ENCODE measurements around the gene FBLIM1. TPM values are rescaled to one million over a fixed set of nuclear protein-coding genes. Genes with fewer than 3 reads are reported as not detected.

The FBLIM1 gene
- total RNA-seq, 1 donor from 2014 or later = 101 TPM

DNA sequence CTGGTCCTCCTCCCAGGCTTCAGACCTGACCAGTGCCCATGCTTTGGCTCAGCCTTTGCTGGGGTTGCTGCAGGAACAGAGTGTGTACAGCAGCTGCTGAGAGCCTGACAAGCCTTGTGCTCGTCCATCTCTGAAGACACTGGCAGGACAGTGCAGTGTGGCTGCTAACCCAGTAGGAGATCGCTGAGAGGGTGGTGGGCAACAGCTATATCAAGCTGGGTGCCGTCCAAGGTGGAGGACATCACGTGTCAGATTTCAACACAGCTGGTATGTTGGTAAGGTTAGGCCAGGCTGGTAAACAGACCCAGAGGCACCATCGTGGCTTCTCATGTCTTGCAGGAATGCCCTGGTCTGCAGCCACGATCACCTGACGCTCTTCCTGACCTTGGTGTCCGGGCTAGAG is 40.4 kb upstream of the FBLIM1 start:
- no peaks in the 10 kb centered on the region for H3K4me1 Mint-ChIP-seq (ENCODE audit: low read depth)
- H3K27ac Mint-ChIP-seq = peak overlapping the region; percentile 88
- TF ChIP-seq, protein P1, sequence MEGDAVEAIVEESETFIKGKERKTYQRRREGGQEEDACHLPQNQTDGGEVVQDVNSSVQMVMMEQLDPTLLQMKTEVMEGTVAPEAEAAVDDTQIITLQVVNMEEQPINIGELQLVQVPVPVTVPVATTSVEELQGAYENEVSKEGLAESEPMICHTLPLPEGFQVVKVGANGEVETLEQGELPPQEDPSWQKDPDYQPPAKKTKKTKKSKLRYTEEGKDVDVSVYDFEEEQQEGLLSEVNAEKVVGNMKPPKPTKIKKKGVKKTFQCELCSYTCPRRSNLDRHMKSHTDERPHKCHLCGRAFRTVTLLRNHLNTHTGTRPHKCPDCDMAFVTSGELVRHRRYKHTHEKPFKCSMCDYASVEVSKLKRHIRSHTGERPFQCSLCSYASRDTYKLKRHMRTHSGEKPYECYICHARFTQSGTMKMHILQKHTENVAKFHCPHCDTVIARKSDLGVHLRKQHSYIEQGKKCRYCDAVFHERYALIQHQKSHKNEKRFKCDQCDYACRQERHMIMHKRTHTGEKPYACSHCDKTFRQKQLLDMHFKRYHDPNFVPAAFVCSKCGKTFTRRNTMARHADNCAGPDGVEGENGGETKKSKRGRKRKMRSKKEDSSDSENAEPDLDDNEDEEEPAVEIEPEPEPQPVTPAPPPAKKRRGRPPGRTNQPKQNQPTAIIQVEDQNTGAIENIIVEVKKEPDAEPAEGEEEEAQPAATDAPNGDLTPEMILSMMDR (IDR thresholded peaks at IDR 0.05; ENCODE audit: unreplicated experiment) = no peak
- peaks cover 7% of the 10 kb centered on the region for H3K36me3 Mint-ChIP-seq (ENCODE audit: insufficient read depth)
- H3K9me3 Mint-ChIP-seq (ENCODE audit: low read depth) = no peaks in the 10 kb centered on the region
- H3K4me3 Mint-ChIP-seq (ENCODE audit: low read depth) = no peak overlapping the region
- H3K27me3 Mint-ChIP-seq = no peaks in the 10 kb centered on the region
- DNase-seq (ENCODE audit: low spot score, unreplicated experiment) = no peak

DNA sequence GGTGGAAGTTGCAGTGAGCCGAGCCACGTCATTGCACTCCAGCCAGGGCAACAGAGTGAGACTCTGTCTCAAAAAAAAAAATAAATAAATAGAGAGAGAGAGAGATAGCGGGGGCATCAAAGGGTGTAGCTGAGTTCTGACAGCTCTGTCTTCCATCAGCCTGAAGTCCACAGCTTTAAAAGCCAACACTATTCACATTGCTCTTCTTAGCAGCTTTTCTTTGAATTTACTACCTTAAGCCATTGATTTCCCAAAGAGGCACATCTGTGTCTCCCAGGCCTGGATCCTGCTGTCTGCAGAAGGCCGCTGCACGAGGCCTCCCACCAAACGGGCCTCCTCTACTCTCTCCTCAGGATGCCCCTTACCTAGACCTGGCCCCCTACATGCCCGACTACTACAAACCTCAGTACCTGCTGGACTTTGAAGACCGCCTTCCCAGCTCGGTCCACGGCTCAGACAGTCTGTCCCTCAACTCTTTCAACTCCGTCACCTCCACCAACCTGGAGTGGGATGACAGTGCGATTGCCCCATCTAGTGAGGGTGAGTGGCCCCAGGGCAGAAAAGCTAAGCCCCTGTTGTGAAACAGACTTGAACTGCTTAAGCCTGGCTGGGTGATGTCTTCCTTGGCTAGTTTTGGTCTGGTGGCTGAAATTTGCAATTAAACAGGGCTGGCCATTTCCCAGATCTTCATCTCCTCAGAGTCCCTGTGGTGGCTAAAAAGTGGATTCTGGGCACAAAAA is 39.0 kb upstream of the FBLIM1 start:
- no peak for DNase-seq (ENCODE audit: low spot score, unreplicated experiment)
- Mint-ChIP-seq H3K4me3 (ENCODE audit: low read depth) (no peak overlapping the region), H3K27me3 (no peaks in the 10 kb centered on the region), H3K9me3 (ENCODE audit: low read depth) (no peaks in the 10 kb centered on the region), H3K36me3 (ENCODE audit: insufficient read depth) (peaks cover 8% of the 10 kb centered on the region), H3K4me1 (ENCODE audit: low read depth) (no peaks in the 10 kb centered on the region), H3K27ac (no peak overlapping the region)
- TF ChIP-seq, protein P1 (IDR thresholded peaks at IDR 0.05; ENCODE audit: unreplicated experiment) = no peak

DNA sequence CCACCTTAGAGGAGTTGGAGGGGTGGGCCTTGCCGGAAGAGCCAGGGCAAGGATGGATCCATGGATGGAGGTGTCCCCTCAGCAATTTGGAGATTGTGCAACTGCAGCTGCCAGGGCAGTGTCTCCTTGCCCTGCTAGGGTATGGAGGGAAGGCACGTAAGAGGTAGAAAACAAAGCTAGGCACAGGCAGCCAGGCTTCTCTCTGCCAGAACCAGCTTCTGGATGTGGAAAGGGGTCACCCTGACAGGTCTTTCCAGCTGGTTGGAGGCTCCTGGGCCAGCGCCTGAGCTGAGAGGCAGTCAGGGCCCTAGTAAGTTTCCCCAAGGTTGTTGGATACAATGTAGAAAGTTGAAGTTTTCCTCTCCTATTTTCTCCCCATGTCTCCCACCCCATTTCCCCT is 37.7 kb upstream of the FBLIM1 start:
- Mint-ChIP-seq H3K4me3 (ENCODE audit: low read depth) (no peak overlapping the region), H3K4me1 (ENCODE audit: low read depth) (no peaks in the 10 kb centered on the region), H3K27ac (no peak overlapping the region), H3K27me3 (no peaks in the 10 kb centered on the region), H3K36me3 (ENCODE audit: insufficient read depth) (peaks cover 10% of the 10 kb centered on the region), H3K9me3 (ENCODE audit: low read depth) (no peaks in the 10 kb centered on the region)
- no peak for DNase-seq (ENCODE audit: low spot score, unreplicated experiment)
- TF ChIP-seq, protein P1 (IDR thresholded peaks at IDR 0.05; ENCODE audit: unreplicated experiment) = no peak

DNA sequence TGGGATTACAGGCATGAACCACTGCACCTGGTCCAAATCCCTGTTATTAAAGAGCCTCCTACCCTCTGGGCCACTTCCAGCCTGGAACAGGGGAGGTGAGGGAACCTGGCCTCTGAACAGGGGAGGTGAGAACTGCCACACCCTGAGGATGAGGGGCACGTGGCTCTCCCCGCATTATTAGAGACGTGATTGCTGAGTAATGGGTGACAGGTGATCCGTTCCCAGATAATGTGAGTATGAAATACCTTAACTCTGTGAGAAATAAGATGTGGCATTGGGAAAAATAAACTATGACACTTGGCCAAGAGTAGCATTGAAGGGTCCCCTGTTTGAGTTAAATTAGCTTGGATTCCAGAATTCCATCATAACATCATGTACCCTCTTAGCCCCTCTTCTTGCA is 36.2 kb upstream of the FBLIM1 start:
- TF ChIP-seq, protein P1 (IDR thresholded peaks at IDR 0.05; ENCODE audit: unreplicated experiment) = no peak
- Mint-ChIP-seq H3K36me3 (ENCODE audit: insufficient read depth) (peaks cover 14% of the 10 kb centered on the region), H3K4me3 (ENCODE audit: low read depth) (no peak overlapping the region), H3K4me1 (ENCODE audit: low read depth) (no peaks in the 10 kb centered on the region), H3K27me3 (no peaks in the 10 kb centered on the region), H3K9me3 (ENCODE audit: low read depth) (no peaks in the 10 kb centered on the region), H3K27ac (no peak overlapping the region)
- DNase-seq (ENCODE audit: low spot score, unreplicated experiment) = no peak

DNA sequence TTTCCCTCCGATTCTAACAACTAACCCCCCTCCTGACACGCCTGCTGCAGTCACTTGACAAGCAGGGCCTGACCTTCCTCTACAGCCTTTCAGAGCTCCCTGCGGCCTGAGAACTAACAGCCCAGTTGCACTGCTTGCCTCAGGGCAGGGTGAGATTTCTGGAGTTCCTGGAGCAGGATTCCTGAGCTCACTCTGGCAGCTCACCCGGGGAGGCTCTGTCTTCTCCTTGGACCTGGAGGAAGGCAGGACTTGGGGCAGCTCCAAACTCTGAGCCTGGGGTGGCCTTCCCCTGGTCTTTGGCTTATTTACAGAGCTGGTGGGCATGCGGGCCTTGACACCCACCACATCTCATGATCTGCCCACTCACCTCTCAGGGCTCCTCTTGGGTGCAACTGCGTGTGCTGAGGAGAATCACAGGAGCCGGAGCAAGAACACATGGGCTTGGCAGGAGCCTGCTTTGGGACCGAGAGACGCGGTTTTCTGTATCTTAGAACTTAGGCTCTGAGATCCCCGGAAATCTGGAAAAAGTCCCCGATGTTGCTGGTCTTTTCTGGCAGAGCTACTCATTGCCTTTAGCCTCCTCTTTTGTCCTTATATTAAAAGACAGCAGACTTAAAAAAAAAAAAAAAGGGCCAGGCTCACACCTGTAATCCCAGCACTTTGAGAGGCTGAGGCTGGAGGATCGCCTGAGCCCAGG is 35.6 kb upstream of the FBLIM1 start:
- Mint-ChIP-seq H3K36me3 (ENCODE audit: insufficient read depth) (peaks cover 14% of the 10 kb centered on the region), H3K27me3 (no peaks in the 10 kb centered on the region), H3K4me1 (ENCODE audit: low read depth) (no peaks in the 10 kb centered on the region), H3K27ac (no peak overlapping the region), H3K4me3 (ENCODE audit: low read depth) (no peak overlapping the region), H3K9me3 (ENCODE audit: low read depth) (no peaks in the 10 kb centered on the region)
- DNase-seq (ENCODE audit: low spot score, unreplicated experiment) = no peak
- TF ChIP-seq, protein P1 (IDR thresholded peaks at IDR 0.05; ENCODE audit: unreplicated experiment) = no peak

All from progenitor cell of endocrine pancreas (in vitro differentiated cells).